Body of pancreas (tissue), 4 donors: ENCODE results near the gene COPA. TPM values are rescaled to one million over a fixed set of nuclear protein-coding genes. Genes with fewer than 3 reads are reported as not detected.

Experiments used
- ATAC-seq: fragments of 150-250 bp; one replicate; pipeline ENCODE4 v1.9.1; 2016
- DNase-seq, 4 donors: peaks; one replicate each; pipeline ENCODE4 v3.0.0-alpha.2; 2019
- H3K27ac ChIP-seq, 4 donors: fragments of 200-600 bp; sonication (generic); 1 replicate in 3 of 4; 2 replicates in 1 of 4; pipeline versions ENCODE4 v1.5.1 to v1.6.1; 2016 to 2019; ENCODE audit warnings: mild to moderate bottlenecking in 1 of 4, mixed read lengths in 1 of 4, moderate library complexity in 1 of 4
- H3K27me3 ChIP-seq, 2 donors: fragments of 200-600 bp; sonication (generic); one replicate each; pipeline ENCODE4 v1.6.0; 2016; ENCODE audit warnings: mild to moderate bottlenecking in 1 of 2
- H3K36me3 ChIP-seq, 2 donors: fragments of 200-600 bp; sonication (generic); replicated peaks in 1 of 2; 2 replicates each; pipeline ENCODE4 v1.5.1; 2016; ENCODE audit warnings: low read depth in 2 of 2; ENCODE audit not compliant: insufficient read depth in 1 of 2
- H3K4me1 ChIP-seq: fragments of 200-600 bp; sonication (generic); one replicate; pipeline ENCODE4 v1.6.0; 2016
- H3K4me3 ChIP-seq, 2 donors: fragments of 200-600 bp; sonication (generic); 1 replicate in 1 of 2; 2 replicates in 1 of 2; pipeline ENCODE4 v1.5.1; 2016 to 2019
- H3K9me3 ChIP-seq, 3 donors: fragments of 200-600 bp; sonication (generic); 1 replicate in 2 of 3; 2 replicates in 1 of 3; pipeline ENCODE4 v1.5.1; 2016
- CTCF ChIP-seq, 7 experiments: fragments of 450-650 bp in 4 of 7; fragments of 200-600 bp in 3 of 7; sonication (generic) in 3 of 7; IDR thresholded peaks; one replicate each; pipeline ENCODE4 v1.5.1; 2016 to 2019; ENCODE audit warnings: antibody characterized with exemption in 7 of 7
- POLR2A ChIP-seq, 3 donors: fragments of 450-650 bp; IDR thresholded peaks; one replicate each; pipeline ENCODE4 v1.6.1; 2016; ENCODE audit warnings: antibody characterized with exemption in 3 of 3, mild to moderate bottlenecking in 2 of 3
- WGBS, 2 donors: methylation state at CpG; one replicate each; pipeline ENCODE4 v1.1.5; 2017; 5-methylcytosine and 5-hydroxymethylcytosine counted together
- intact Hi-C: fragments of 100-400 bp; cut with DNase I; formaldehyde crosslinking; loops from one replicate; pipeline ENCODE4 v1.15.1; 2023
- total RNA-seq, 2 donors: library from RNA; depleted of rRNA; stranded (reverse); fragments of >200 nt; gene quantifications; one replicate each; pipeline ENCODE4 v1.1.0, GENCODE V29; 2016

COPA gene
- total RNA-seq, 2 donors from 2014 or later: 75.8 to 86.7 TPM

DNA sequence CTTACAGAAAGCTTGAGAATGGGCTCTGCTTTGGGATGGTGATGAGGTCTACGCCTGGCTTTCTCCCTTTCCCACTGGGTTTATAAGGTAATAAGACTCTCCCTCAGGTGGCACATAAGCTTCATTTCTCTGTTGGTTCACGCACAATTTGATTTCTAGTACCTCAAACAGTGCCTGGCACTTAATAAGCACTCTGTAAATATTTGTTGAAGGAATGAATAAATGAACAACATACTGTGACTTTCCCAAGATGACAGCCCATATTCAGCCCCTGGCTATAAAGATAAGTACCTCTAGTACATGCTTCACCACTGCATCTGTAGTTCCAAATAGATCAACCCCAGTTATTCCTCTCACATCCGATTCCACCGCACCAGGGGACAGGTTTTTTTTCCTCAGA, 17.8 kb downstream of the COPA start:
- peak; percentile 47 for ATAC-seq
- 46 to 51% methylated on average over 4 of the region's 4 CpGs for WGBS, 2 donors
- intact Hi-C loops: no loop called here

DNA sequence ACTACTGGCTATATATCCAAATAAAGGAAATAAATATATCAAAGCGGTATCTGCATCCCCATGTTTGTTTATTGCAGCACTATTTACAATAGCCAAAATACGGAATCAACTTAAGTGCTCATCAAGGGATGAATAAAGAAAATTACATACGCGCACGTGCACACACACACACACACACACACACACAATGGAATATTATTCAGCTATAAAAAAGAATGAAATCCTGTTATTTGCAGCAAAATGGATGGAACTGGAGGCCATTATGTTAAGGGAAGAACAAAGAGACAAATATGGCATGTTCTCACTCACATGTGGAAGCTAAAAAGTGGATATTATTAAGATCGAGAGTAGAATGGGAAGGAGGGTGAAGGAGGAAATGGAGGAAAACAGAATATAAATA, 20.2 kb downstream of the COPA start:
- Histone ChIP-seq H3K27me3 (no peaks in the 10 kb centered on the region), H3K4me3 (no peak overlapping the region), H3K9me3 (no peaks in the 10 kb centered on the region), H3K27ac (no peak overlapping the region), H3K4me1 (peaks cover 22% of the 10 kb centered on the region), H3K36me3 (peaks cover 0 to 10% of the 10 kb centered on the region in 2 donors)
- no peak for DNase-seq
- WGBS, 2 donors: 87 to 95% methylated on average over 6 of the region's 6 CpGs
- intact Hi-C loops: no loop called here
- no peak for ATAC-seq
- TF ChIP-seq POLR2A (IDR thresholded peaks at IDR 0.05) (no peak), CTCF (IDR thresholded peaks at IDR 0.05) (no peak)

More for the DNA sequence above, 17.8 kb downstream of the COPA start:
- no peaks in the 10 kb centered on the region for H3K27me3 ChIP-seq
- peaks cover 0 to 25% of the 10 kb centered on the region in 2 donors for H3K36me3 ChIP-seq
- TF ChIP-seq POLR2A (IDR thresholded peaks at IDR 0.05): no peak
- no peak for TF ChIP-seq CTCF (IDR thresholded peaks at IDR 0.05)
- no peak overlapping the region for H3K4me3 ChIP-seq
- peaks cover 22% of the 10 kb centered on the region for H3K4me1 ChIP-seq
- H3K27ac ChIP-seq: peak overlapping the region in 2 of 4 donors; percentile 26 to 39
- DNase-seq: no peak
- H3K9me3 ChIP-seq: no peaks in the 10 kb centered on the region

- no peaks in the 10 kb centered on the region for H3K27me3 ChIP-seq
- WGBS, 2 donors: 46 to 47% methylated on average over 2 of the region's 2 CpGs
- no peak for DNase-seq
- no peaks in the 10 kb centered on the region for H3K4me1 ChIP-seq
- intact Hi-C loops: no loop called here
- TF ChIP-seq CTCF (IDR thresholded peaks at IDR 0.05) (no peak), POLR2A (IDR thresholded peaks at IDR 0.05) (no peak)
- H3K9me3 ChIP-seq: no peaks in the 10 kb centered on the region
- no peak for ATAC-seq
- H3K4me3 ChIP-seq: no peak overlapping the region
- peaks cover 23 to 45% of the 10 kb centered on the region in 2 donors for H3K36me3 ChIP-seq
- no peak overlapping the region for H3K27ac ChIP-seq
These were observed 27.7 kb downstream of the COPA start for GRCh38 chr1:160315359-160315758.

GRCh38 chr1:160309571-160309970, 33.5 kb downstream of the COPA start:
- H3K27me3 ChIP-seq: no peaks in the 10 kb centered on the region
- intact Hi-C loops: no loop called here
- H3K27ac ChIP-seq: no peak overlapping the region
- peaks cover 44 to 79% of the 10 kb centered on the region in 2 donors for H3K36me3 ChIP-seq
- ATAC-seq (no peak), DNase-seq (no peak)
- no peaks in the 10 kb centered on the region for H3K9me3 ChIP-seq
- H3K4me3 ChIP-seq: no peak overlapping the region
- 56 to 76% methylated on average over 1 of the region's 1 CpG for WGBS, 2 donors
- TF ChIP-seq POLR2A (IDR thresholded peaks at IDR 0.05): no peak
- H3K4me1 ChIP-seq: no peaks in the 10 kb centered on the region

DNA sequence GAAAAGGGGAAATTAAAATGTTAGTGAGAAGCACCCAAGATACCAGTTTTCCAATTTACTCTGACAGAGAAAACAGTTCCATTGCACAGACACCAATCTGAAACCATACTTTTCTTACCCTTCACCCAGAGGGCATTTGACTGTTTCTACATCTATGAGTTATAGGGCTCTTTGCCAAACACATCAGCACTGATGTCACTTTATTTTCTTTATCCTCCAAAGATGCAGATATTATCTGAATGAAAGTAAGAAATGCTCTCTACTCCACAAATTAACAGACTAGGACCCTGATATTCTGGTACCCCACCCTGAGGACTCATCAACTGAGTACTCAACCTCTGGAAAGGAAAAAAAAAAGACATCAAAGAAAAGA, 33.9 kb downstream of the COPA start:
- no peak overlapping the region for H3K27ac ChIP-seq
- ATAC-seq: no peak
- H3K4me3 ChIP-seq: no peak overlapping the region
- intact Hi-C loops: no loop called here
- no peaks in the 10 kb centered on the region for H3K27me3 ChIP-seq
- DNase-seq: no peak
- H3K36me3 ChIP-seq: peaks cover 44 to 79% of the 10 kb centered on the region in 2 donors
- no peaks in the 10 kb centered on the region for H3K4me1 ChIP-seq
- TF ChIP-seq POLR2A (IDR thresholded peaks at IDR 0.05) (no peak), CTCF (IDR thresholded peaks at IDR 0.05) (no peak)
- no peaks in the 10 kb centered on the region for H3K9me3 ChIP-seq
